Measurements from ENCODE around the gene SERBP1. TPM values are rescaled to one million over a fixed set of nuclear protein-coding genes. Genes with fewer than 3 reads are reported as not detected.

The SERBP1 gene
- polyA plus RNA-seq, 1 donor from 2014 or later, result 150 TPM

DNA sequence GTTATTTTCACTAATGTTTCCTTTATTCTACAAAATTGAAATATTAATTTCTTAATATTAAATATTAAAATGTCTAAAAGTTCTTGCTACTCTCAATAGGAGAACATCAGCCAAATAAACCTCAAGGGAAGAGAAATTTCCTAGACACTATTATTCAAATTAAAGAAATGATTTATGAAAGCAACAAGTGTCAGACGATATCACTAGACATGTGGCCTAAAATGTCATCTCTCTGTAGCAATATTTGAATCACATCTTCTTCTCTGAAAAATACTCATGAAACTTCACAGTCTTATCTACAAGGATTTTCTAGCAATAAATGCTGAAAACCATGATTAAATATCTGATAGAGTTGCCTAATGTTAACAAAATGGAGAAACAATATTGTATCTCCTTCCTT is 2.5 kb upstream of the SERBP1 start:
- Histone ChIP-seq H3K79me2 (replicated peaks; ENCODE audit: insufficient read depth, low read length) (peaks cover 18% of the 10 kb centered on the region), H3K9ac (ENCODE audit: low read length) (no peak overlapping the region), H3K27me3 (ENCODE audit: insufficient read depth, low read depth, low read length) (no peaks in the 10 kb centered on the region), H2AFZ (ENCODE audit: low read depth, low read length) (no peak overlapping the region), H3K4me2 (ENCODE audit: low read length) (no peak overlapping the region), H3K36me3 (ENCODE audit: insufficient read depth, low read length) (no peaks in the 10 kb centered on the region), H3K4me3 (ENCODE audit: low read length) (no peak overlapping the region), H3K9me3 (ENCODE audit: low read length) (no peaks in the 10 kb centered on the region), H3K27ac (ENCODE audit: low read length) (no peak overlapping the region), H3K9me2 (ENCODE audit: insufficient read depth, low read length) (no peaks in the 10 kb centered on the region), H4K20me1 (ENCODE audit: insufficient read depth) (peaks cover 20% of the 10 kb centered on the region), H3F3A (ENCODE audit: insufficient read depth, low read length, poor library complexity, severe bottlenecking) (no peaks in the 10 kb centered on the region)
- TF ChIP-seq, protein P1, sequence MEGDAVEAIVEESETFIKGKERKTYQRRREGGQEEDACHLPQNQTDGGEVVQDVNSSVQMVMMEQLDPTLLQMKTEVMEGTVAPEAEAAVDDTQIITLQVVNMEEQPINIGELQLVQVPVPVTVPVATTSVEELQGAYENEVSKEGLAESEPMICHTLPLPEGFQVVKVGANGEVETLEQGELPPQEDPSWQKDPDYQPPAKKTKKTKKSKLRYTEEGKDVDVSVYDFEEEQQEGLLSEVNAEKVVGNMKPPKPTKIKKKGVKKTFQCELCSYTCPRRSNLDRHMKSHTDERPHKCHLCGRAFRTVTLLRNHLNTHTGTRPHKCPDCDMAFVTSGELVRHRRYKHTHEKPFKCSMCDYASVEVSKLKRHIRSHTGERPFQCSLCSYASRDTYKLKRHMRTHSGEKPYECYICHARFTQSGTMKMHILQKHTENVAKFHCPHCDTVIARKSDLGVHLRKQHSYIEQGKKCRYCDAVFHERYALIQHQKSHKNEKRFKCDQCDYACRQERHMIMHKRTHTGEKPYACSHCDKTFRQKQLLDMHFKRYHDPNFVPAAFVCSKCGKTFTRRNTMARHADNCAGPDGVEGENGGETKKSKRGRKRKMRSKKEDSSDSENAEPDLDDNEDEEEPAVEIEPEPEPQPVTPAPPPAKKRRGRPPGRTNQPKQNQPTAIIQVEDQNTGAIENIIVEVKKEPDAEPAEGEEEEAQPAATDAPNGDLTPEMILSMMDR (IDR thresholded peaks at IDR 0.05; ENCODE audit: poor library complexity, severe bottlenecking), result no peak
- no peak for TF ChIP-seq EP300 (conservative IDR thresholded peaks at IDR 0.05; ENCODE audit: poor library complexity, severe bottlenecking)
- no peak for TF ChIP-seq POLR2AphosphoS5 (IDR thresholded peaks at IDR 0.05)
- TF ChIP-seq SMC3 (conservative IDR thresholded peaks at IDR 0.05; ENCODE audit: poor library complexity), result no peak
- no peak for TF ChIP-seq TAF1 (IDR thresholded peaks at IDR 0.05; ENCODE audit: low read depth)
- TF ChIP-seq RAD21 (conservative IDR thresholded peaks at IDR 0.05), result no peak
- TF ChIP-seq MXI1 (conservative IDR thresholded peaks at IDR 0.05; ENCODE audit: poor library complexity, severe bottlenecking), result no peak
- TF ChIP-seq, protein P2, sequence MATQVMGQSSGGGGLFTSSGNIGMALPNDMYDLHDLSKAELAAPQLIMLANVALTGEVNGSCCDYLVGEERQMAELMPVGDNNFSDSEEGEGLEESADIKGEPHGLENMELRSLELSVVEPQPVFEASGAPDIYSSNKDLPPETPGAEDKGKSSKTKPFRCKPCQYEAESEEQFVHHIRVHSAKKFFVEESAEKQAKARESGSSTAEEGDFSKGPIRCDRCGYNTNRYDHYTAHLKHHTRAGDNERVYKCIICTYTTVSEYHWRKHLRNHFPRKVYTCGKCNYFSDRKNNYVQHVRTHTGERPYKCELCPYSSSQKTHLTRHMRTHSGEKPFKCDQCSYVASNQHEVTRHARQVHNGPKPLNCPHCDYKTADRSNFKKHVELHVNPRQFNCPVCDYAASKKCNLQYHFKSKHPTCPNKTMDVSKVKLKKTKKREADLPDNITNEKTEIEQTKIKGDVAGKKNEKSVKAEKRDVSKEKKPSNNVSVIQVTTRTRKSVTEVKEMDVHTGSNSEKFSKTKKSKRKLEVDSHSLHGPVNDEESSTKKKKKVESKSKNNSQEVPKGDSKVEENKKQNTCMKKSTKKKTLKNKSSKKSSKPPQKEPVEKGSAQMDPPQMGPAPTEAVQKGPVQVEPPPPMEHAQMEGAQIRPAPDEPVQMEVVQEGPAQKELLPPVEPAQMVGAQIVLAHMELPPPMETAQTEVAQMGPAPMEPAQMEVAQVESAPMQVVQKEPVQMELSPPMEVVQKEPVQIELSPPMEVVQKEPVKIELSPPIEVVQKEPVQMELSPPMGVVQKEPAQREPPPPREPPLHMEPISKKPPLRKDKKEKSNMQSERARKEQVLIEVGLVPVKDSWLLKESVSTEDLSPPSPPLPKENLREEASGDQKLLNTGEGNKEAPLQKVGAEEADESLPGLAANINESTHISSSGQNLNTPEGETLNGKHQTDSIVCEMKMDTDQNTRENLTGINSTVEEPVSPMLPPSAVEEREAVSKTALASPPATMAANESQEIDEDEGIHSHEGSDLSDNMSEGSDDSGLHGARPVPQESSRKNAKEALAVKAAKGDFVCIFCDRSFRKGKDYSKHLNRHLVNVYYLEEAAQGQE (IDR thresholded peaks at IDR 0.05; ENCODE audit: borderline replicate concordance), result no peak
- no peak for TF ChIP-seq EZH2 (IDR thresholded peaks at IDR 0.05; ENCODE audit: borderline replicate concordance, insufficient read depth, low read length, poor library complexity, severe bottlenecking)

DNA sequence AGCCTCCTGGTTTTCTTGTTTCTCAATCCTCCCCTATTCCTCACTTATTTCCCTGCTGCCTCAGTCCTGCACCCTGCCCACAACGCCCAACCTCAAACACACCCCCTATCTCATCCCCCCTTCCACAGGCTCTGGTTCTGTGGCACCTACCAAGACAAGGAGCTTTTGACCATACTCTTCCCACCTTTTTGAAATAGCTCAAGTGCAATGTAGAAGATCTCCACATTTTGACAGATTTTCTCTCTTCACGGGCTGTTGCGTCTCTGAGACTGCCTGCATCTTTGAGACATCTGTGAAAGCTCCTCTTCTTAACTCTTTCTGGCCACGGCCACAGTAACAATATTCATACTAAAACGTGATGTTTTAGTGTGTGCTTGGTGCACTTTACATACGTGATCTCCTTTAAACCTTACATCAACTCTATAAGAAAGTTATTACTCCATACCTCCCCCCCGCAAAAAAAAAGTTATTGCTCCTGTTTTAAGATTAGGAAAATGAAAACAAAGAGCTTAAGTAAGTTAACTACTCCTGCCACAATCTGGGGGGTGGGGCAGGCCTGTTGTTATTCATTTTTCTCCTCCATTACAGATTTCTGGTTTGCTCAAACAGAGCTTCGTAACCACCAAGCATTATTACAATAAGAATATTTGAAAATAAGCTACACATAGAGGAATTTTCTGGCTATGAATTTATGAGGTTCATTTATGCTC is 1.8 kb upstream of the SERBP1 start:
- peaks cover 25% of the 10 kb centered on the region for H3K79me2 ChIP-seq (replicated peaks; ENCODE audit: insufficient read depth, low read length)
- TF ChIP-seq MXI1 (conservative IDR thresholded peaks at IDR 0.05; ENCODE audit: poor library complexity, severe bottlenecking), result no peak
- no peak for TF ChIP-seq SMC3 (conservative IDR thresholded peaks at IDR 0.05; ENCODE audit: poor library complexity)
- no peak for TF ChIP-seq RAD21 (conservative IDR thresholded peaks at IDR 0.05)
- TF ChIP-seq, protein P2 (IDR thresholded peaks at IDR 0.05; ENCODE audit: borderline replicate concordance), result no peak
- TF ChIP-seq POLR2AphosphoS5 (IDR thresholded peaks at IDR 0.05), result no peak
- TF ChIP-seq EZH2 (IDR thresholded peaks at IDR 0.05; ENCODE audit: borderline replicate concordance, insufficient read depth, low read length, poor library complexity, severe bottlenecking), result no peak
- TF ChIP-seq, protein P1 (IDR thresholded peaks at IDR 0.05; ENCODE audit: poor library complexity, severe bottlenecking), result no peak
- TF ChIP-seq EP300 (conservative IDR thresholded peaks at IDR 0.05; ENCODE audit: poor library complexity, severe bottlenecking), result no peak
- no peak for TF ChIP-seq TAF1 (IDR thresholded peaks at IDR 0.05; ENCODE audit: low read depth)
- no peak overlapping the region for H3K27ac ChIP-seq (ENCODE audit: low read length)
- no peak overlapping the region for H3K4me2 ChIP-seq (ENCODE audit: low read length)
- H3K27me3 ChIP-seq (ENCODE audit: insufficient read depth, low read depth, low read length), result no peaks in the 10 kb centered on the region
- H3K9me2 ChIP-seq (ENCODE audit: insufficient read depth, low read length), result no peaks in the 10 kb centered on the region
- H4K20me1 ChIP-seq (ENCODE audit: insufficient read depth), result peaks cover 25% of the 10 kb centered on the region
- no peaks in the 10 kb centered on the region for H3K36me3 ChIP-seq (ENCODE audit: insufficient read depth, low read length)
- H2AFZ ChIP-seq (ENCODE audit: low read depth, low read length), result no peak overlapping the region
- H3K9ac ChIP-seq (ENCODE audit: low read length), result no peak overlapping the region
- H3K4me3 ChIP-seq (ENCODE audit: low read length), result no peak overlapping the region
- no peaks in the 10 kb centered on the region for H3F3A ChIP-seq (ENCODE audit: insufficient read depth, low read length, poor library complexity, severe bottlenecking)
- H3K9me3 ChIP-seq (ENCODE audit: low read length), result no peaks in the 10 kb centered on the region

Measured in neural cell (in vitro differentiated cells).